ENCODE data around the gene CES2.

CES2 gene, protein sequence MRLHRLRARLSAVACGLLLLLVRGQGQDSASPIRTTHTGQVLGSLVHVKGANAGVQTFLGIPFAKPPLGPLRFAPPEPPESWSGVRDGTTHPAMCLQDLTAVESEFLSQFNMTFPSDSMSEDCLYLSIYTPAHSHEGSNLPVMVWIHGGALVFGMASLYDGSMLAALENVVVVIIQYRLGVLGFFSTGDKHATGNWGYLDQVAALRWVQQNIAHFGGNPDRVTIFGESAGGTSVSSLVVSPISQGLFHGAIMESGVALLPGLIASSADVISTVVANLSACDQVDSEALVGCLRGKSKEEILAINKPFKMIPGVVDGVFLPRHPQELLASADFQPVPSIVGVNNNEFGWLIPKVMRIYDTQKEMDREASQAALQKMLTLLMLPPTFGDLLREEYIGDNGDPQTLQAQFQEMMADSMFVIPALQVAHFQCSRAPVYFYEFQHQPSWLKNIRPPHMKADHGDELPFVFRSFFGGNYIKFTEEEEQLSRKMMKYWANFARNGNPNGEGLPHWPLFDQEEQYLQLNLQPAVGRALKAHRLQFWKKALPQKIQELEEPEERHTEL

DNA sequence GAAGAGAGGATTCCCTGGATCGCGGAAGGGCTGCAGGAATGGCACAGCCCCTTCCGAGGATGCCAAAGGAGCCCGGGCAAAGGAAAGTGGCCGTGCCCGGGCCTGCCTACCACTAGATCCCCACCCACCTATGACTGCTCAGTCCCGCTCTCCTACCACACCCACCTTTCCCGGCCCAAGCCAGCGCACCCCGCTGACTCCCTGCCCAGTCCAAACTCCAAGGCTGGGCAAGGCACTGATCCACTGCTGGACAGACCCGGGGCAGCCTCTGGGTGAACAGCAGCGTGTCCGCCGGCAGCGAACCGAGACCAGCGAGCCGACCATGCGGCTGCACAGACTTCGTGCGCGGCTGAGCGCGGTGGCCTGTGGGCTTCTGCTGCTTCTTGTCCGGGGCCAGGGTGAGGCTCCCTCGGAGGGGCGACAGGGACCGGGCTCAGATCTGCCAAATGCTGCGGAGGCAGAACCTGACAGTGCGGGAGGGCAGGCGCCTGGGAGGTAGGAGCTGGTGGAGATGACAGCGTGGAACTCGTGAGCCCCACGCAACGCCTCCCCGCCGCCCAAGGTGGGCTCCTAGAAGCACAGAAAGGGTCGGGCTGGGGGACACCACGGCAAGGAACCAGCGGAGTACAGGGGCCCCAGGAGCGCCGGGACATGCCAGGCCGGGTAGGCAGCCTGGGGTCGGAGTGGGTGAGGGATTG is at the start of gene CES2:
CES2 (plus strand) TSS at position 203 of the 698 bp plus-strand sequence; CDS start at position 323, 120 bp downstream.
- peak within 1 kb of the TSS; percentile 69 for H3K27ac ChIP-seq (ENCODE audit: low read length)
- peaks cover 15% of the 10 kb centered on the region for H3K36me3 ChIP-seq (replicated peaks; ENCODE audit: low read depth, low read length)
- H3K4me1 ChIP-seq (ENCODE audit: low read length), result peaks cover 13% of the 10 kb centered on the region
- no peaks in the 10 kb centered on the region for H3K9me3 ChIP-seq (ENCODE audit: insufficient read depth, low read length)
- 0 out of 2 replicates have a peak, but pooled peaks cover 3% of the 10 kb centered on the region for H4K20me1 ChIP-seq (ENCODE audit: insufficient read depth, low read length)
- peak within 1 kb of the TSS; percentile 80; the same call in 1 of the 2 replicates for H2AFZ ChIP-seq (ENCODE audit: low read depth, low read length)
- peak within 1 kb of the TSS; percentile 98 for H3K9ac ChIP-seq (ENCODE audit: low read length)
- peak within 1 kb of the TSS; percentile 82 for H3K4me2 ChIP-seq (ENCODE audit: low read length)
- no peak for TF ChIP-seq EZH2phosphoT487 (IDR thresholded peaks at IDR 0.05; ENCODE audit: low read depth)
- TF ChIP-seq, protein P1, sequence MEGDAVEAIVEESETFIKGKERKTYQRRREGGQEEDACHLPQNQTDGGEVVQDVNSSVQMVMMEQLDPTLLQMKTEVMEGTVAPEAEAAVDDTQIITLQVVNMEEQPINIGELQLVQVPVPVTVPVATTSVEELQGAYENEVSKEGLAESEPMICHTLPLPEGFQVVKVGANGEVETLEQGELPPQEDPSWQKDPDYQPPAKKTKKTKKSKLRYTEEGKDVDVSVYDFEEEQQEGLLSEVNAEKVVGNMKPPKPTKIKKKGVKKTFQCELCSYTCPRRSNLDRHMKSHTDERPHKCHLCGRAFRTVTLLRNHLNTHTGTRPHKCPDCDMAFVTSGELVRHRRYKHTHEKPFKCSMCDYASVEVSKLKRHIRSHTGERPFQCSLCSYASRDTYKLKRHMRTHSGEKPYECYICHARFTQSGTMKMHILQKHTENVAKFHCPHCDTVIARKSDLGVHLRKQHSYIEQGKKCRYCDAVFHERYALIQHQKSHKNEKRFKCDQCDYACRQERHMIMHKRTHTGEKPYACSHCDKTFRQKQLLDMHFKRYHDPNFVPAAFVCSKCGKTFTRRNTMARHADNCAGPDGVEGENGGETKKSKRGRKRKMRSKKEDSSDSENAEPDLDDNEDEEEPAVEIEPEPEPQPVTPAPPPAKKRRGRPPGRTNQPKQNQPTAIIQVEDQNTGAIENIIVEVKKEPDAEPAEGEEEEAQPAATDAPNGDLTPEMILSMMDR (IDR thresholded peaks at IDR 0.05; ENCODE audit: low read depth, low read length), result no peak
- H3K79me2 ChIP-seq (ENCODE audit: low read length), result peaks cover 47% of the 10 kb centered on the region
- H3K27me3 ChIP-seq (ENCODE audit: low read depth, low read length), result no peaks in the 10 kb centered on the region
- H3K4me3 ChIP-seq (ENCODE audit: low read length), result peak within 1 kb of the TSS; percentile 85

DNA sequence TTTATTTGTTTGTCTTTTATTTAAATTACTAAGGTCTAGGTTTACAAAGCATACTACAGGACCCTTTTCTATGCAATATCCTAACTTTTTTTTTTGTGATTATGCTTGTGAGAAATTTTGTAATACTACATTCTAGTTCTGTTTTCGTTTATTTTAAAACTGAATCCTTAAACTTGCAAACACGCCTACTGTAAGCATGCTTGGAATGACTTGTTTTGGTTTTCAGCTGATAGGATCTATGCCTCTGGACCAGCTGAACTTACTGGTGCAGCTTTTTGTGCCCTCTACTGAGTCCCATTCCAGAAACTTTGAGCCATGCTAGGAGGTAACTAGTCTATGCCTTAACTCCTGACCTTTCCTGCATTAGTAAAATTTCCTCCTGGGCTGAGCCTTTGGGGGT is 49.0 kb upstream of the CES2 start:
- peaks cover 36% of the 10 kb centered on the region for H3K36me3 ChIP-seq (replicated peaks; ENCODE audit: low read depth, low read length)

DNA sequence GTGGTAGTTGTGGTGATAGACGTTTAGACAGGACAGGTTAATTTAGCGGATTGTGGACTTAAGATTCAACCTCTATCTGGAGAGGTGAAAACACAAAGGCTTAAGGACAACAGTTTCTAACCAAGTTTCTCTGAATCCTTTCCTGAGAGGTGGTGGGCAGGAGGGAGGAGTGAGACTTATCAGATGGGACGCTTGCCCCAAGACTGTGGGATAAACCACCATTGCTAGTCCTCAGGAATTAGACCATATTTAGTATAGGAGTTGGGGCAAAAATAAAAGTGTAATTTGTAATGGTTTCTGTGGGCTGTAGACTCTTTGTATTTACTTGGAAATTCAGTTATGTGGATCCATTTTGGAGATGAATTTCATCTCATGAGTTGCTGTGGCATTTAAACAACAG is 48.4 kb upstream of the CES2 start:
- TF ChIP-seq EZH2phosphoT487 (IDR thresholded peaks at IDR 0.05; ENCODE audit: low read depth), result no peak
- TF ChIP-seq, protein P1 (IDR thresholded peaks at IDR 0.05; ENCODE audit: low read depth, low read length), result no peak
- H2AFZ ChIP-seq (ENCODE audit: low read depth, low read length), result no peak overlapping the region

More for the DNA sequence above, 49.0 kb upstream of the CES2 start:
- H3K27me3 ChIP-seq (ENCODE audit: low read depth, low read length), result no peaks in the 10 kb centered on the region
- H3K27ac ChIP-seq (ENCODE audit: low read length), result no peak overlapping the region
- H3K9ac ChIP-seq (ENCODE audit: low read length), result no peak overlapping the region
- no peak overlapping the region for H2AFZ ChIP-seq (ENCODE audit: low read depth, low read length)
- peaks cover 13% of the 10 kb centered on the region for H3K79me2 ChIP-seq (ENCODE audit: low read length)
- H3K4me2 ChIP-seq (ENCODE audit: low read length), result no peak overlapping the region
- TF ChIP-seq, protein P1 (IDR thresholded peaks at IDR 0.05; ENCODE audit: low read depth, low read length), result no peak
- no peak for TF ChIP-seq EZH2phosphoT487 (IDR thresholded peaks at IDR 0.05; ENCODE audit: low read depth)
- peaks cover 5% of the 10 kb centered on the region for H3K4me1 ChIP-seq (ENCODE audit: low read length)
- H3K4me3 ChIP-seq (ENCODE audit: low read length), result no peak overlapping the region
- H3K9me3 ChIP-seq (ENCODE audit: insufficient read depth, low read length), result no peaks in the 10 kb centered on the region
- H4K20me1 ChIP-seq (ENCODE audit: insufficient read depth, low read length), result 0 out of 2 replicates have a peak, but pooled peaks cover 7% of the 10 kb centered on the region

More for the DNA sequence above, 48.4 kb upstream of the CES2 start:
- Histone ChIP-seq H3K9ac (ENCODE audit: low read length) (no peak overlapping the region), H3K4me1 (ENCODE audit: low read length) (no peaks in the 10 kb centered on the region; the same call in 1 of the 2 replicates), H3K4me3 (ENCODE audit: low read length) (no peak overlapping the region), H3K27ac (ENCODE audit: low read length) (no peak overlapping the region), H3K36me3 (replicated peaks; ENCODE audit: low read depth, low read length) (peaks cover 36% of the 10 kb centered on the region), H4K20me1 (ENCODE audit: insufficient read depth, low read length) (0 out of 2 replicates have a peak, but pooled peaks cover 7% of the 10 kb centered on the region), H3K27me3 (ENCODE audit: low read depth, low read length) (no peaks in the 10 kb centered on the region), H3K9me3 (ENCODE audit: insufficient read depth, low read length) (no peaks in the 10 kb centered on the region), H3K79me2 (ENCODE audit: low read length) (peaks cover 7% of the 10 kb centered on the region), H3K4me2 (ENCODE audit: low read length) (no peak overlapping the region)
